AG09309 (cell line): ENCODE measurements around the gene BTBD3.

Experiments used
- DNase-seq: peaks from one replicate; pipeline ENCODE4 v3.0.0-alpha.2; 2010; ENCODE audit warnings: low read depth
- H3K4me3 ChIP-seq: 2 replicates; pipeline ENCODE4 v1.5.1; 2011; ENCODE audit warnings: mild to moderate bottlenecking, low read depth, low read length, moderate library complexity; ENCODE audit not compliant: control insufficient read depth
- CTCF ChIP-seq: IDR thresholded peaks from 2 replicates; pipeline ENCODE4 v1.5.1; 2011; ENCODE audit warnings: mild to moderate bottlenecking, low read depth, low read length, inconsistent platforms; ENCODE audit not compliant: insufficient read depth, control insufficient read depth; ENCODE audit errors: missing control alignments

Gene BTBD3

GRCh38 chr20:11958855-11959254 lies 41.2 kb downstream of the BTBD3 start:
- TF ChIP-seq CTCF: no peak
- H3K4me3 ChIP-seq: no peak overlapping the region
- DNase-seq: no peak

- no peak overlapping the region for H3K4me3 ChIP-seq
- peak; percentile 29 for TF ChIP-seq CTCF
- DNase-seq: no peak
Observed at GRCh38 chr20:11965602-11966001, 47.9 kb downstream of the BTBD3 start.

GRCh38 chr20:11966186-11966585 lies 48.5 kb downstream of the BTBD3 start:
- no peak for DNase-seq
- TF ChIP-seq CTCF: no peak

GRCh38 chr20:11970243-11970836 lies 52.6 kb downstream of the BTBD3 start:
- H3K4me3 ChIP-seq: no peak overlapping the region
- no peak for TF ChIP-seq CTCF
- DNase-seq: no peak

More at GRCh38 chr20:11966186-11966585, 48.5 kb downstream of the BTBD3 start:
- H3K4me3 ChIP-seq: no peak overlapping the region

GRCh38 chr20:11972478-11972877 lies 54.8 kb downstream of the BTBD3 start:
- no peak for DNase-seq
- no peak overlapping the region for H3K4me3 ChIP-seq
- no peak for TF ChIP-seq CTCF
